NCI-H1436 (cell line): Measurements from ENCODE around the gene PARS2.

Experiments used
- DNase-seq: peaks from one replicate; lab custom pipeline; 2025; lab: John Stamatoyannopoulos, UW

Gene PARS2

GRCh38 chr1:54764133-54764921, at the start of gene PARS2:
Gene PARS2, minus strand, starts transcription at chr1:54764523. Its CDS starts 5,362 bp downstream, at chr1:54759161.
- peak; percentile 99 for DNase-seq

GRCh38 chr1:54814126-54814498, 49.8 kb upstream of the PARS2 start:
- DNase-seq, result no peak

GRCh38 chr1:54813485-54814125, 49.3 kb upstream of the PARS2 start:
- no peak for DNase-seq

GRCh38 chr1:54812801-54813484, 48.6 kb upstream of the PARS2 start:
- no peak for DNase-seq

- no peak for DNase-seq
These were observed 47.7 kb upstream of the PARS2 start for GRCh38 chr1:54811739-54812655.

- no peak for DNase-seq
These were observed 46.7 kb upstream of the PARS2 start for GRCh38 chr1:54811066-54811465.

GRCh38 chr1:54810153-54810942, 46.0 kb upstream of the PARS2 start:
- DNase-seq, result peak; percentile 50

- no peak for DNase-seq
These were observed 45.3 kb upstream of the PARS2 start for GRCh38 chr1:54809496-54810074.

- DNase-seq, result no peak
These were observed 44.3 kb upstream of the PARS2 start for GRCh38 chr1:54808443-54809207.

- no peak for DNase-seq
These were observed 43.4 kb upstream of the PARS2 start for GRCh38 chr1:54807756-54808155.

- no peak for DNase-seq
These were observed 42.7 kb upstream of the PARS2 start for GRCh38 chr1:54806931-54807611.

- DNase-seq, result no peak
These were observed 41.7 kb upstream of the PARS2 start for GRCh38 chr1:54805981-54806381.

- no peak for DNase-seq
These were observed 41.1 kb upstream of the PARS2 start for GRCh38 chr1:54805466-54805865.

GRCh38 chr1:54804471-54805132, 40.3 kb upstream of the PARS2 start:
- DNase-seq, result no peak

GRCh38 chr1:54803761-54804470, 39.6 kb upstream of the PARS2 start:
- no peak for DNase-seq

GRCh38 chr1:54800899-54801759, 36.8 kb upstream of the PARS2 start, which contains the start of gene TTC22:
Gene TTC22, minus strand, starts transcription at chr1:54801323. Its CDS starts 160 bp downstream, at chr1:54801163.
- DNase-seq, result no peak
